ENCODE data around the gene SOD1. TPM values are rescaled to one million over a fixed set of nuclear protein-coding genes. Genes with fewer than 3 reads are reported as not detected.
A peak's percentile ranks its signal among the peaks of the same experiment; 100 is the strongest.

SOD1 gene
- total and polyA plus RNA-seq, 2 donors (not counting 1 experiment from before 2014, with no cell fraction given) = 91.2 to 123 TPM

GRCh38 chr21:31659286-31659535 is 282 bp upstream of the SOD1 start:
- Mint-ChIP-seq H3K4me1 (peaks cover 54% of the 10 kb centered on the region), H3K27ac (peak overlapping the region; percentile 99), H3K27me3 (no peaks in the 10 kb centered on the region), H3K9me3 (ENCODE audit: insufficient read depth) (no peaks in the 10 kb centered on the region), H3K4me3 (peak overlapping the region; percentile 97)
- no peak overlapping the region for H3K27ac ChIP-seq (ENCODE audit: low read length in 2 of 2)
- H3K4me3 ChIP-seq (ENCODE audit: control extremely low read depth in 1 of 5, extremely low read depth in 1 of 5, insufficient read depth in 1 of 5, low read depth in 2 of 5, low read length in 4 of 5) = peak overlapping the region; percentile 36 to 84 (median 74)
- H3K36me3 ChIP-seq (replicated peaks in 1 of 2; ENCODE audit: control extremely low read depth in 1 of 2, control insufficient read depth in 1 of 2, extremely low read depth in 1 of 2, insufficient read depth in 2 of 2, low read length in 1 of 2) = peaks cover 0 to 7% of the 10 kb centered on the region in 2 experiments
- no peak for TF ChIP-seq CTCF (IDR thresholded peaks at IDR 0.05)
- TF ChIP-seq EZH2 (IDR thresholded peaks at IDR 0.05; ENCODE audit: borderline replicate concordance, insufficient read depth, low read depth, low read length, poor library complexity, severe bottlenecking) = no peak
- peaks cover 21 to 23% of the 10 kb centered on the region in 2 donors for H3K4me1 ChIP-seq (ENCODE audit: control insufficient read depth in 2 of 2, insufficient read depth in 2 of 2, low read length in 2 of 2)
- intact Hi-C loops (cut with micrococcal nuclease) = loop anchor here (1.0 to 5.0 kb wide), 6 partner anchors 72 to 1113 kb away; partner anchors contain the start of genes HUNK, PAXBP1 and URB1
- peaks cover 0 to 4% (median 0%) of the 10 kb centered on the region in 3 donors for H3K9me3 ChIP-seq (ENCODE audit: control extremely low read depth in 1 of 3, control insufficient read depth in 2 of 3, insufficient read depth in 1 of 3, low read length in 2 of 3)
- H4K20me1 ChIP-seq (ENCODE audit: control insufficient read depth, insufficient read depth, low read length, poor library complexity, severe bottlenecking) = peaks cover 35% of the 10 kb centered on the region
- ATAC-seq (ENCODE audit: low read depth) = no peak
- DNase-seq = no peak
- CTCF ChIA-PET = no interaction called here
- H3K79me2 ChIP-seq (ENCODE audit: control insufficient read depth, insufficient read depth, low read length) = peaks cover 42% of the 10 kb centered on the region
- POLR2A ChIA-PET = no interaction called here
- peak overlapping the region; percentile 82 for H2AFZ ChIP-seq (ENCODE audit: insufficient read depth, low read depth, low read length, poor library complexity, severe bottlenecking)
- peak overlapping the region; percentile 80 for H3K9ac ChIP-seq (ENCODE audit: low read length)
- H3K27me3 ChIP-seq (replicated peaks in 1 of 4; ENCODE audit: control extremely low read depth in 1 of 4, control insufficient read depth in 3 of 4, insufficient read depth in 4 of 4, low read length in 3 of 4) = no peaks in the 10 kb centered on the region
- WGBS (ENCODE audit: insufficient coverage) = under 1% methylated on average over 18 of the region's 18 CpGs
- peak overlapping the region; percentile 91 for H3K4me2 ChIP-seq (replicated peaks; ENCODE audit: low read depth, low read length, poor library complexity, severe bottlenecking)

- WGBS (ENCODE audit: insufficient coverage) = 0% methylated on average over 11 of the region's 12 CpGs
- H4K20me1 ChIP-seq (ENCODE audit: control insufficient read depth, insufficient read depth, low read length, poor library complexity, severe bottlenecking) = peaks cover 35% of the 10 kb centered on the region
- H3K27me3 ChIP-seq (replicated peaks in 1 of 4; ENCODE audit: control extremely low read depth in 1 of 4, control insufficient read depth in 3 of 4, insufficient read depth in 4 of 4, low read length in 3 of 4) = no peaks in the 10 kb centered on the region
- peaks cover 0 to 15% of the 10 kb centered on the region in 2 experiments for H3K36me3 ChIP-seq (replicated peaks in 1 of 2; ENCODE audit: control extremely low read depth in 1 of 2, control insufficient read depth in 1 of 2, extremely low read depth in 1 of 2, insufficient read depth in 2 of 2, low read length in 1 of 2)
- H3K4me3 ChIP-seq (ENCODE audit: control extremely low read depth in 1 of 5, extremely low read depth in 1 of 5, insufficient read depth in 1 of 5, low read depth in 2 of 5, low read length in 4 of 5) = peak overlapping the region; percentile 62 to 84 (median 74)
- H2AFZ ChIP-seq (ENCODE audit: insufficient read depth, low read depth, low read length, poor library complexity, severe bottlenecking) = peak overlapping the region; percentile 82
- peak overlapping the region; percentile 80 for H3K9ac ChIP-seq (ENCODE audit: low read length)
- no peak for ATAC-seq (ENCODE audit: low read depth)
- peak overlapping the region in 1 of 2 donors; percentile 53 for H3K27ac ChIP-seq (ENCODE audit: low read length in 2 of 2)
- TF ChIP-seq CTCF (IDR thresholded peaks at IDR 0.05) (no peak), EZH2 (IDR thresholded peaks at IDR 0.05; ENCODE audit: borderline replicate concordance, insufficient read depth, low read depth, low read length, poor library complexity, severe bottlenecking) (no peak)
- peak overlapping the region; percentile 93 for H3K4me3 Mint-ChIP-seq
- H3K27ac Mint-ChIP-seq = peak overlapping the region; percentile 92
- H3K4me1 Mint-ChIP-seq = peaks cover 53% of the 10 kb centered on the region
- intact Hi-C loops (cut with micrococcal nuclease) = no loop called here
- ChIA-PET POLR2A (no interaction called here), CTCF (no interaction called here)
- peaks cover 42% of the 10 kb centered on the region for H3K79me2 ChIP-seq (ENCODE audit: control insufficient read depth, insufficient read depth, low read length)
- no peaks in the 10 kb centered on the region for H3K9me3 Mint-ChIP-seq (ENCODE audit: insufficient read depth)
- no peaks in the 10 kb centered on the region for H3K27me3 Mint-ChIP-seq
- peaks cover 20 to 22% of the 10 kb centered on the region in 2 donors for H3K4me1 ChIP-seq (ENCODE audit: control insufficient read depth in 2 of 2, insufficient read depth in 2 of 2, low read length in 2 of 2)
- H3K4me2 ChIP-seq (replicated peaks; ENCODE audit: low read depth, low read length, poor library complexity, severe bottlenecking) = peak overlapping the region; percentile 91
- DNase-seq = no peak
- H3K9me3 ChIP-seq (ENCODE audit: control extremely low read depth in 1 of 3, control insufficient read depth in 2 of 3, insufficient read depth in 1 of 3, low read length in 2 of 3) = no peaks in the 10 kb centered on the region
Measured at GRCh38 chr21:31660259-31660565, 719 bp downstream of the SOD1 start.
